HUES48 (cell line): ENCODE results near the gene RGL2.
A peak's percentile ranks its signal among the peaks of the same experiment; 100 is the strongest.
"Not testable (repeated sequence)": the region's sequence is repeated elsewhere in the genome, so short reads cannot be mapped to it uniquely, and the experiment has no call there.

Source experiments
- H3K27ac ChIP-seq: one replicate; pipeline ENCODE4 v1.7.0; 2013; ENCODE audit warnings: low read depth, low read length, inconsistent platforms
- H3K27me3 ChIP-seq: 2 replicates; pipeline ENCODE4 v1.6.1; 2013; ENCODE audit warnings: mild to moderate bottlenecking, low read length; ENCODE audit not compliant: control insufficient read depth, insufficient read depth
- H3K36me3 ChIP-seq: 2 replicates; pipeline ENCODE4 v1.6.1; 2013; ENCODE audit warnings: low read length; ENCODE audit not compliant: control insufficient read depth, insufficient read depth
- H3K4me1 ChIP-seq: 2 replicates; pipeline ENCODE4 v1.6.1; 2013; ENCODE audit warnings: mild to moderate bottlenecking, low read length; ENCODE audit not compliant: control insufficient read depth, insufficient read depth
- H3K4me3 ChIP-seq: 2 replicates; pipeline ENCODE4 v1.5.1; 2013; ENCODE audit warnings: mild to moderate bottlenecking, low read depth, low read length
- H3K9ac ChIP-seq: 2 replicates; pipeline ENCODE4 v1.6.1; 2013; ENCODE audit warnings: mild to moderate bottlenecking, low read depth, low read length, moderate library complexity
- H3K9me3 ChIP-seq: 2 replicates; pipeline ENCODE4 v1.6.1; 2013; ENCODE audit warnings: low read length; ENCODE audit not compliant: control insufficient read depth, insufficient read depth

The RGL2 gene

DNA sequence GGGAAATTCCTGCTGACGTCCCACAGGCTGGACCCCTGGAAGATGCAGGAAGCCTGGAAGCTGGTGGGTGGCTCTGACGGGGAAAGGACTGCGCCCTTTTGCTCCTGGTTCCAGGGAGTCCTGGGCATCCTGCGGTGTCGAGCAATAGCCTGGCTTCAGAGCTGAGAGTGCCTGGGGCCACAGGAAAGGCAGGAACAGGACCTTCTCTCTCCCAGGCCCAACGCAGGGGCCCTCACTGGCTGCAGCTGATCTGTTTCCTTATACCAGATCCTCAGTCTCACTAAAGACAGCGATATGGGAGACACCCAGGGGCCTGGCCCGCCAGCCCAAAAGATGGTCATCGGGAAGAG lies 20.4 kb downstream of the RGL2 start:
- Histone ChIP-seq H3K4me1 (peaks cover 22% of the 10 kb centered on the region), H3K9ac (no peak overlapping the region), H3K27me3 (no peaks in the 10 kb centered on the region), H3K27ac (peak overlapping the region; percentile 98), H3K36me3 (peaks cover 75% of the 10 kb centered on the region), H3K4me3 (peak overlapping the region; percentile 99; the same call in 1 of the 2 replicates), H3K9me3 (no peaks in the 10 kb centered on the region)

GRCh38 chr6:33277663-33278391 lies 20.9 kb downstream of the RGL2 start:
- Histone ChIP-seq H3K27ac (peak overlapping the region; percentile 98), H3K9me3 (no peaks in the 10 kb centered on the region), H3K36me3 (peaks cover 77% of the 10 kb centered on the region), H3K4me3 (peak overlapping the region; percentile 99), H3K27me3 (no peaks in the 10 kb centered on the region), H3K4me1 (peaks cover 27% of the 10 kb centered on the region), H3K9ac (peak overlapping the region; percentile 71)

DNA sequence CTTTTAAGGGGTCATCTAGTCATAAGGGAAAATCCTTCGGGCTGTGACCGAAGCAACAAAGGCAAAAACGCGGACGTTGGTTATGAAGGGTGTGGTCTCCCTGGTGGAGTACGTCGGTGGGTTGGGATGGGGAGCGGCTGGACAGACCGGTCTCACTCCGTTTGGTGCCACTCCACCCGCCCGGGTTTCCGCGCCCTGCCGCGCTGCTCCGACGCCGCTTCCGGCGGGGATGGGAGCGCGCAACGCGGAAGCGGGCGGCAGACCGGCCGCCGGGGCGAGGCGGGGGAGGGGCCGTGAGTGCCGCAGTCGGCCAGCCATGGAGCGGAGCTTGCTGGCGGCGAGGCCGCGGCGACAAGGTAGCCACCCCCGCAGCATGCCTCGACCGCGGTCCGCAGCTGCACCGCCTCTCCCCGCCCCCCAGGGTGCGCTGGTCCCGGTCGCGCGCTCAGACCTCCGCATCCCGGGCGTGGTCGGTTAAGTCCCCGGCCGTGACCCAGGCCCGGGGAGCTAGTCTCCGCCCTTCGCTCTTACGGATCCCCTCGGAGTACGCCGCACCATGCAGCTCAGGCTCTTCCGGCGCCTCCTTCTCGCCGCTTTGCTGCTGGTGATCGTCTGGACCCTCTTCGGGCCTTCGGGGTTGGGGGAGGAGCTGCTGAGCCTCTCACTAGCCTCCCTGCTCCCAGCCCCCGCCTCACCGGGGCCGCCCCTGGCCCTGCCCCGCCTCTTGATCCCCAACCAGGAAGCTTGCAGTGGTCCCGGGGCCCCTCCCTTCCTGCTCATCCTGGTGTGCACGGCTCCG lies 21.7 kb downstream of the RGL2 start, which contains the start of gene B3GALT4:
Gene B3GALT4, plus strand, starts transcription at position 260 of the 799 bp plus-strand sequence. Its CDS starts 297 bp downstream, at position 557.
- peak within 1 kb of the TSS; percentile 99 for H3K4me3 ChIP-seq
- no peaks in the 10 kb centered on the region for H3K27me3 ChIP-seq
- H3K36me3 ChIP-seq: peaks cover 74% of the 10 kb centered on the region
- peaks cover 28% of the 10 kb centered on the region for H3K4me1 ChIP-seq
- peak within 1 kb of the TSS; percentile 71 for H3K9ac ChIP-seq
- H3K27ac ChIP-seq: peak within 1 kb of the TSS; percentile 98
- no peaks in the 10 kb centered on the region for H3K9me3 ChIP-seq

DNA sequence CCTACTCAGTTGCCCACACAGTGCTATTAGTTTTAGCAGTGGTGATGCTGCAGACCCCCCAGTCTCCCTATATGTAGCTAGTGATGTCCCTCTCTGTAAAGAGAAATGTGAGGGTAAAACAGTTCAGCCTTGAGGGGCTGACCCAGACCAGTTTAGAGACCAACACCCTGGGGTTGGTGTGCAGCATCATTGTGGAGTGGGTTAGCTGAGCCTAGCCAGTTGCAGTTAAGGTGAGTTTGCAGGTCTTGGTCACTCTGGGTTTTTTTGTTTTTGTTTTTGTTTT lies 22.2 kb downstream of the RGL2 start:
- no peaks in the 10 kb centered on the region for H3K9me3 ChIP-seq
- peak overlapping the region; percentile 99 for H3K4me3 ChIP-seq
- H3K9ac ChIP-seq: peak overlapping the region; percentile 71
- no peaks in the 10 kb centered on the region for H3K27me3 ChIP-seq
- peaks cover 70% of the 10 kb centered on the region for H3K36me3 ChIP-seq
- peaks cover 28% of the 10 kb centered on the region for H3K4me1 ChIP-seq
- peak overlapping the region; percentile 98 for H3K27ac ChIP-seq

DNA sequence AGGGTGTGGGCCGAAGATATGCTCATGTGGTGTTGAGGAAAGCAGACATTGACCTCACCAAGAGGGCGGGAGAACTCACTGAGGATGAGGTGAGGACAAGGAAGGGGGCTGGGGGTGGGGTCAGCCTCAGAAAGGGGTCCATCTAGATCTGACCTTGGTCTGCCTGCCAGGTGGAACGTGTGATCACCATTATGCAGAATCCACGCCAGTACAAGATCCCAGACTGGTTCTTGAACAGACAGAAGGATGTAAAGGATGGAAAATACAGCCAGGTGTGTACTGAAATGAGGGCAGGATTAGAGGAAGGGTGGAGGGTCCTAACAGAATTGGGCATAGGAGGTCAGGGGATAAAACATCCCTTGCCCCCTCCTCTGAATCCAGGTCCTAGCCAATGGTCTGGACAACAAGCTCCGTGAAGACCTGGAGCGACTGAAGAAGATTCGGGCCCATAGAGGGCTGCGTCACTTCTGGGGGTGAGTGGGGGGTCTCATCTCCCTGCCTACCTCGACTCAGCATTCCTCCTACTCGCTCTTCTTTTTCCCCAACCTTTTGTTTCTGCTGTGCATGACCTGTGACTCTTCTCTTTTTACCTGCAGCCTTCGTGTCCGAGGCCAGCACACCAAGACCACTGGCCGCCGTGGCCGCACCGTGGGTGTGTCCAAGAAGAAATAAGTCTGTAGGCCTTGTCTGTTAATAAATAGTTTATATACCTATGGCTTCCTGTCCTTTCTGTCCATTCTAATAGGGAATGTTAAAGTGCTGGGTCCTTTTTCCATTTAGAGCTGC lies 22.8 kb downstream of the RGL2 start:
- Histone ChIP-seq H3K4me1 (peaks cover 28% of the 10 kb centered on the region), H3K4me3 (peak overlapping the region; percentile 99), H3K9ac (peak overlapping the region; percentile 71), H3K27ac (peak overlapping the region; percentile 98), H3K36me3 (peaks cover 65% of the 10 kb centered on the region)
- H3K9me3 ChIP-seq, H3K27me3 ChIP-seq: not testable (repeated sequence)

DNA sequence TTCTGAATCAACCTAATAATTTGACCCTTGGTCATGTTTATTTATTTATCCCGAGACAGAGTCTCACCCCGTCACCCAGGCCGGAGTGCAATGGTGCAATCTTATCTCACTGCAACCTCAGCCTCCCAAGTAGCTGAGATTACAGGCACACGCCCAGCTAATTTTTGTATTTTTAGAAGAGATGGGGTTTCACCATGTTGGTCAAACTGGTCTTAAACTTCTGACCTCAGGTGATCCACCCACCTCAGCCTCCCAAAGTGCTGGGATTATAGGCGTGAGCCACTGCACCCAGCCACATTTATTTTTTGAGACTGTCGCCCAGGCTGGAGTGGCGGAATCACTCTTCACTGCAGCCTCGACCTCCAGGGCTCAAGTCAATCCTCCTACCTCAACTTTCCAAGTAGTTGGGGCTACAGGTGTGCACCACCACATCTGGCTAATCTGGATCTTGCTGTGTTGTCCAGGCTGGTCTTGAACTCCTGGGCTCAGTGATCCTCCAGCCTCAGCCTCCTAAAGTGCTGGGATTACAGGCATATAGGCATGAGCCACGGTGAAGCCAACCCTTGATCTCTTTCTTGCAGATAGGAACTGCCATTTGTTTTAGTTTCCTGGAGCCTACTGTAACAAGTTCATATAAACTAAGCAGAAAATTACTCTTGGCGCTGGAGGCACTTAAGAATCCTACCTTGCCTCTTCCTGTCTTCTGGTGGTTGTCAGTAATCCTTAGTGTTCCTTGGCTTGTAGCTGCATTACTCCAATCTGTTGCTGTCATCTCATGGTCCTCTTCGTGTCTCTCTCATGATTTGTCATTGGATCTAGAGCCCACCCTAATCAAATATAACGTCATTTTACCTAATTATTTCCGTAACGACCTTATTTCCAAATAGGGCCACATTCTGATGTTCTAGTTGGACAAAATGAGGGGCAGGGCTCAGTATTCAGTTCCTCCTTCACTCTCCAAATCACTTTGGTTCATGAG lies 24.5 kb downstream of the RGL2 start:
- peak overlapping the region; percentile 98 for H3K27ac ChIP-seq
- peak overlapping the region; percentile 99 for H3K4me3 ChIP-seq
- peaks cover 28% of the 10 kb centered on the region for H3K4me1 ChIP-seq
- no peaks in the 10 kb centered on the region for H3K27me3 ChIP-seq
- H3K9me3 ChIP-seq: no peaks in the 10 kb centered on the region
- peaks cover 55% of the 10 kb centered on the region for H3K36me3 ChIP-seq
- H3K9ac ChIP-seq: peak overlapping the region; percentile 97

- Histone ChIP-seq H3K4me1 (peaks cover 25% of the 10 kb centered on the region), H3K4me3 (peak overlapping the region; percentile 99), H3K27ac (peak overlapping the region; percentile 98), H3K36me3 (peaks cover 56% of the 10 kb centered on the region), H3K27me3 (no peaks in the 10 kb centered on the region), H3K9me3 (no peaks in the 10 kb centered on the region), H3K9ac (peak overlapping the region; percentile 97)
Measured at GRCh38 chr6:33273129-33273923, 25.4 kb downstream of the RGL2 start.

DNA sequence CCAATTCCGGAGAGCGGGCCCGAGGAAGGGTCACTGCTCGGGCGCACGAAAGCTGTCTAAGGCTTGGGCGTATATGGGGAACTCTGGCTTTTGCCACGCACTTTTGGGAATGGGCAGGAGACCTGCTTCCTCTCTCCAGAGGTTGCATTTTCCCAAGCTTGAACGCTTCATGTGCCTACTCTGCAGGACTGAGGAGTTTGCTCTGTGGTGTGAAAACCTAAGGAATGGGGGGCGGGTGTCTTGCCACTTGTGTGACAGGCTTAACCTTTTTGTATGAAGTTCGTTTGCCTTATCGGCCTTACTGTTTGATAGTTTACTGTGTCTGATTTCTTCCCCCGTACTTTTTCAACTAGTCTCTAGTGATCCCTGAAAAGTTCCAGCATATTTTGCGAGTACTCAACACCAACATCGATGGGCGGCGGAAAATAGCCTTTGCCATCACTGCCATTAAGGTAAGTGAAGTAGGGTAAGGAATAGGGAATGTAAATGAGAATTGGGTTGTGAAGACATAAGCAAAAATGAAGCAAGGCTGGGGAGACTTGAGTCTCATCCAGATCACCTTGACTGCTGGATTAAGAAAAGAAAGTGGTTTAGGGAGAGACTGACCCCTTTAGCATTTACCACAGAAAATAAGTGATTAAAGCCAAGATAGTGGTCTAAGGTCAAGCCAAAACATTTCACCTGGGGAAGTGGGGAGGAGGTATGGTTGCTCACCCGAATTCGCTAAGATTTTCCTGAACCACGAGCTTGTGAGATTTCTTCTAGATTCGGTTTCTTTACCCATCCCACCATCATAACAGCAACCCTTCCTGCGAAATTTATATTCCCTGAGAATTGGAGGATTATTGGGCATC lies 26.2 kb downstream of the RGL2 start:
- peak overlapping the region; percentile 97 for H3K9ac ChIP-seq
- H3K9me3 ChIP-seq: no peaks in the 10 kb centered on the region
- peaks cover 19% of the 10 kb centered on the region for H3K4me1 ChIP-seq
- H3K27me3 ChIP-seq: no peaks in the 10 kb centered on the region
- peak overlapping the region; percentile 98 for H3K27ac ChIP-seq
- peak overlapping the region; percentile 99 for H3K4me3 ChIP-seq
- H3K36me3 ChIP-seq: peaks cover 65% of the 10 kb centered on the region
